Measurements from ENCODE around the gene SCO2. TPM values are rescaled to one million over a fixed set of nuclear protein-coding genes. Genes with fewer than 3 reads are reported as not detected.

The SCO2 gene
- total and polyA plus RNA-seq, 2 of the 13 experiments (the other 11 are each of a cell fraction or from before 2014, with no cell fraction given) = 0.32 to 3.7 TPM

DNA sequence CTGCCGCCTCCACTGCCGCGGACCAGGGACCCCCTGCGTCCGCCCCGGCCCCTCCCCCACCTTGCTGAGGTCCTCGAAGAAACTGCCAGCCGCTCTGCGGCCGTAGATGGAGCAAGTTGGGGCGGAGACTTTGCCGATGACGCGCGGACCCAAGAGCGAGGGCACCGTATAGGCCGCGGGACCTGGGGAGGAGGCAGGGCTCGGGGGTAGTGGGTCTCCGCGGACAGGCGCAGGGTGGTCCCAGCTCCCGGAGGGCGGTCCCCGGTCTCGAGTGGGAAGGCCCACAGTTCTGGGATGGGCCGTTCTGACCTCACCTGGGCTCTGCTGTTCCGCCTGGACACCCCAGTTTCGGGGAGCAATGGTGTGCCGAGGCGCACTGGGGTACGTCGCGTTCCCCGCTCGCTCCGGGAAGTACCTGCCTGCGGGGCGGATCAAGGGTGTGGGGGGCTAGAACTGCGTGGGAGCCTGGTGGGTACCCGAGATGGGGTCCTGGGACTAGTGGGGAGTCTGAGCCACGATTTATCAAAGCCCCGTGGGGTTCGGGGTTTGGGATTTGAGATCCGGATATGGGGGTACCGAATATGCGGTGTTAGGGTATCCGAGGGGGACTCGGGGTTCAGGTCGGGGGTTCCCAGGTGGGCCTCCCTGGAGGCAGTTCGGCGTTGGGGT, 5.6 kb upstream of the SCO2 start (continued):
- TF ChIP-seq, protein P1, sequence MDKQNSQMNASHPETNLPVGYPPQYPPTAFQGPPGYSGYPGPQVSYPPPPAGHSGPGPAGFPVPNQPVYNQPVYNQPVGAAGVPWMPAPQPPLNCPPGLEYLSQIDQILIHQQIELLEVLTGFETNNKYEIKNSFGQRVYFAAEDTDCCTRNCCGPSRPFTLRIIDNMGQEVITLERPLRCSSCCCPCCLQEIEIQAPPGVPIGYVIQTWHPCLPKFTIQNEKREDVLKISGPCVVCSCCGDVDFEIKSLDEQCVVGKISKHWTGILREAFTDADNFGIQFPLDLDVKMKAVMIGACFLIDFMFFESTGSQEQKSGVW (CRISPR knock-in tag; IDR thresholded peaks at IDR 0.05; ENCODE audit: borderline replicate concordance) = no peak
- TF ChIP-seq KDM3A (CRISPR knock-in tag; IDR thresholded peaks at IDR 0.05; ENCODE audit: low read depth) (no peak), ARID4A (CRISPR knock-in tag; IDR thresholded peaks at IDR 0.05; ENCODE audit: borderline replicate concordance) (no peak), ZNF775 (CRISPR knock-in tag; IDR thresholded peaks at IDR 0.05; ENCODE audit: borderline replicate concordance) (no peak), HMG20A (CRISPR knock-in tag; IDR thresholded peaks at IDR 0.05; ENCODE audit: borderline replicate concordance) (no peak), MED8 (CRISPR knock-in tag; IDR thresholded peaks at IDR 0.05; ENCODE audit: insufficient replicate concordance) (no peak), KMT2A (CRISPR knock-in tag; IDR thresholded peaks at IDR 0.05) (no peak), GPN1 (CRISPR knock-in tag; IDR thresholded peaks at IDR 0.05; ENCODE audit: borderline replicate concordance) (no peak), EZH2 (conservative IDR thresholded peaks at IDR 0.05; ENCODE audit: low read depth, low read length) (no peak), MAFF (IDR thresholded peaks at IDR 0.05; ENCODE audit: low read depth, low read length) (no peak), KAT2B (IDR thresholded peaks at IDR 0.05; ENCODE audit: borderline replicate concordance, low read depth, low read length) (no peak), SPEN (CRISPR knock-in tag; IDR thresholded peaks at IDR 0.05; ENCODE audit: low read depth) (no peak; the same call in 1 of the 2 replicates), ZNF761 (CRISPR knock-in tag; conservative IDR thresholded peaks at IDR 0.05) (no peak; the same call in none of the 2 replicates), ZNF367 (CRISPR knock-in tag; IDR thresholded peaks at IDR 0.05; ENCODE audit: borderline replicate concordance) (no peak), ZNF546 (CRISPR knock-in tag; conservative IDR thresholded peaks at IDR 0.05) (no peak), ZNF569 (CRISPR knock-in tag; IDR thresholded peaks at IDR 0.05; ENCODE audit: borderline replicate concordance) (no peak), KLF12 (CRISPR knock-in tag; IDR thresholded peaks at IDR 0.05; ENCODE audit: borderline replicate concordance) (no peak), ZSCAN9 (CRISPR knock-in tag; IDR thresholded peaks at IDR 0.05; ENCODE audit: borderline replicate concordance) (no peak), ELF3 (CRISPR knock-in tag; IDR thresholded peaks at IDR 0.05) (no peak)
- TF ChIP-seq, protein P2, sequence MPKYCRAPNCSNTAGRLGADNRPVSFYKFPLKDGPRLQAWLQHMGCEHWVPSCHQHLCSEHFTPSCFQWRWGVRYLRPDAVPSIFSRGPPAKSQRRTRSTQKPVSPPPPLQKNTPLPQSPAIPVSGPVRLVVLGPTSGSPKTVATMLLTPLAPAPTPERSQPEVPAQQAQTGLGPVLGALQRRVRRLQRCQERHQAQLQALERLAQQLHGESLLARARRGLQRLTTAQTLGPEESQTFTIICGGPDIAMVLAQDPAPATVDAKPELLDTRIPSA (CRISPR knock-in tag; IDR thresholded peaks at IDR 0.05; ENCODE audit: borderline replicate concordance) = no peak
- TF ChIP-seq, protein P3, sequence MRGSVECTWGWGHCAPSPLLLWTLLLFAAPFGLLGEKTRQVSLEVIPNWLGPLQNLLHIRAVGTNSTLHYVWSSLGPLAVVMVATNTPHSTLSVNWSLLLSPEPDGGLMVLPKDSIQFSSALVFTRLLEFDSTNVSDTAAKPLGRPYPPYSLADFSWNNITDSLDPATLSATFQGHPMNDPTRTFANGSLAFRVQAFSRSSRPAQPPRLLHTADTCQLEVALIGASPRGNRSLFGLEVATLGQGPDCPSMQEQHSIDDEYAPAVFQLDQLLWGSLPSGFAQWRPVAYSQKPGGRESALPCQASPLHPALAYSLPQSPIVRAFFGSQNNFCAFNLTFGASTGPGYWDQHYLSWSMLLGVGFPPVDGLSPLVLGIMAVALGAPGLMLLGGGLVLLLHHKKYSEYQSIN (CRISPR knock-in tag; IDR thresholded peaks at IDR 0.05; ENCODE audit: borderline replicate concordance) = no peak
- TF ChIP-seq, protein P4, sequence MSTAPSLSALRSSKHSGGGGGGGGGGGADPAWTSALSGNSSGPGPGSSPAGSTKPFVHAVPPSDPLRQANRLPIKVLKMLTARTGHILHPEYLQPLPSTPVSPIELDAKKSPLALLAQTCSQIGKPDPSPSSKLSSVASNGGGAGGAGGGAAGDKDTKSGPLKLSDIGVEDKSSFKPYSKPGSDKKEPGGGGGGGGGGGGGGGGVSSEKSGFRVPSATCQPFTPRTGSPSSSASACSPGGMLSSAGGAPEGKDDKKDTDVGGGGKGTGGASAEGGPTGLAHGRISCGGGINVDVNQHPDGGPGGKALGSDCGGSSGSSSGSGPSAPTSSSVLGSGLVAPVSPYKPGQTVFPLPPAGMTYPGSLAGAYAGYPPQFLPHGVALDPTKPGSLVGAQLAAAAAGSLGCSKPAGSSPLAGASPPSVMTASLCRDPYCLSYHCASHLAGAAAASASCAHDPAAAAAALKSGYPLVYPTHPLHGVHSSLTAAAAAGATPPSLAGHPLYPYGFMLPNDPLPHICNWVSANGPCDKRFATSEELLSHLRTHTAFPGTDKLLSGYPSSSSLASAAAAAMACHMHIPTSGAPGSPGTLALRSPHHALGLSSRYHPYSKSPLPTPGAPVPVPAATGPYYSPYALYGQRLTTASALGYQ (CRISPR knock-in tag; IDR thresholded peaks at IDR 0.05) = no peak

All from HepG2 (cell line).